ENCODE results near the gene FOXP1.

DNA sequence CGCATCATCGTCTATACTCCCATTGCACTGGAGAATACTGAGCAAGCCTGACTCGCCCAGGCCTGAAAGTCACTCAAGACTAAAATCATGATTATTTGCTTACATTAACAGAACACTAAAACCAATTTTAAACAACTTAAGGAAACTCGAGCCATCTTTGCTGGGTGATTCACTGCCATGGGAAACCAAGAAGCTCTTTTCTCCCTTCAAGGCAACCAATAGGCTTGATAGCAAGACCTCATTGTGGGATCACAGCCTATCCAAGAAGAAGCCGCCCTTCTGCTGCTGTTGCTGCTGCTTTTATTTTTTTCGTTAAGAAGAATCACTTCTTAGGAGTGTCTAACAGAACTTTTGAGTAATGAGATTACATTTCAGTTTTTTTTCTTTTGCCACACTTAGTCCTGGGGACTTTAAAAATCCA lies 479.4 kb downstream of the FOXP1 start:
- TF ChIP-seq, protein P1, sequence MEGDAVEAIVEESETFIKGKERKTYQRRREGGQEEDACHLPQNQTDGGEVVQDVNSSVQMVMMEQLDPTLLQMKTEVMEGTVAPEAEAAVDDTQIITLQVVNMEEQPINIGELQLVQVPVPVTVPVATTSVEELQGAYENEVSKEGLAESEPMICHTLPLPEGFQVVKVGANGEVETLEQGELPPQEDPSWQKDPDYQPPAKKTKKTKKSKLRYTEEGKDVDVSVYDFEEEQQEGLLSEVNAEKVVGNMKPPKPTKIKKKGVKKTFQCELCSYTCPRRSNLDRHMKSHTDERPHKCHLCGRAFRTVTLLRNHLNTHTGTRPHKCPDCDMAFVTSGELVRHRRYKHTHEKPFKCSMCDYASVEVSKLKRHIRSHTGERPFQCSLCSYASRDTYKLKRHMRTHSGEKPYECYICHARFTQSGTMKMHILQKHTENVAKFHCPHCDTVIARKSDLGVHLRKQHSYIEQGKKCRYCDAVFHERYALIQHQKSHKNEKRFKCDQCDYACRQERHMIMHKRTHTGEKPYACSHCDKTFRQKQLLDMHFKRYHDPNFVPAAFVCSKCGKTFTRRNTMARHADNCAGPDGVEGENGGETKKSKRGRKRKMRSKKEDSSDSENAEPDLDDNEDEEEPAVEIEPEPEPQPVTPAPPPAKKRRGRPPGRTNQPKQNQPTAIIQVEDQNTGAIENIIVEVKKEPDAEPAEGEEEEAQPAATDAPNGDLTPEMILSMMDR (conservative IDR thresholded peaks at IDR 0.05; ENCODE audit: low read depth, low read length): no peak
- TF ChIP-seq EZH2 (IDR thresholded peaks at IDR 0.05; ENCODE audit: borderline replicate concordance, low read depth, low read length, poor library complexity, severe bottlenecking): no peak
